GM19468 (cell line): ENCODE results near the gene EVL.
A peak's percentile ranks its signal among the peaks of the same experiment; 100 is the strongest.
"Not testable (repeated sequence)": the region's sequence is repeated elsewhere in the genome, so short reads cannot be mapped to it uniquely, and the experiment has no call there.

ENCODE experiments used
- ATAC-seq: cut with Tn5 transposase; IDR thresholded peaks from one replicate; pipeline ENCODE4 v1.9.1; 2021; ENCODE audit warnings: mild to moderate bottlenecking, moderate library complexity, moderate number of reproducible peaks; ENCODE audit not compliant: unreplicated experiment; ENCODE audit errors: extremely low read depth

EVL gene

GRCh38 chr14:100064335-100065092 lies 708 bp upstream of the EVL start:
- ATAC-seq: not testable (repeated sequence)

- peak; percentile 27 for ATAC-seq
Observed at GRCh38 chr14:100065942-100066574, 836 bp downstream of the EVL start.

GRCh38 chr14:100066962-100067361 lies 1.7 kb downstream of the EVL start:
- ATAC-seq: no peak

- no peak for ATAC-seq
Observed at GRCh38 chr14:100067481-100067880, 2.3 kb downstream of the EVL start.

GRCh38 chr14:100067971-100068959 lies 3.0 kb downstream of the EVL start:
- ATAC-seq: no peak

- no peak for ATAC-seq
Observed at GRCh38 chr14:100069161-100069800, 4.1 kb downstream of the EVL start.

GRCh38 chr14:100070310-100070709 lies 5.1 kb downstream of the EVL start:
- no peak for ATAC-seq

- no peak for ATAC-seq
Observed at GRCh38 chr14:100071545-100071944, 6.3 kb downstream of the EVL start.

GRCh38 chr14:100072783-100073346 lies 7.6 kb downstream of the EVL start:
- ATAC-seq: no peak

- no peak for ATAC-seq
Observed at GRCh38 chr14:100073576-100074430, 8.6 kb downstream of the EVL start.

- no peak for ATAC-seq
Observed at GRCh38 chr14:100074431-100075100, 9.3 kb downstream of the EVL start.

GRCh38 chr14:100075681-100076080 lies 10.5 kb downstream of the EVL start:
- no peak for ATAC-seq

- ATAC-seq: no peak
Observed at GRCh38 chr14:100076133-100076532, 10.9 kb downstream of the EVL start.

- ATAC-seq: no peak
Observed at GRCh38 chr14:100076606-100077005, 11.4 kb downstream of the EVL start.

- ATAC-seq: no peak
Observed at GRCh38 chr14:100077441-100077840, 12.2 kb downstream of the EVL start.

- ATAC-seq: no peak
Observed at GRCh38 chr14:100078216-100078803, 13.1 kb downstream of the EVL start.

- ATAC-seq: peak; percentile 28
Observed at GRCh38 chr14:100078997-100079725, 13.9 kb downstream of the EVL start.

- ATAC-seq: no peak
Observed at GRCh38 chr14:100079726-100080005, 14.4 kb downstream of the EVL start.
